HG02610 (cell line): ENCODE measurements around the gene SYNDIG1L.

ENCODE experiments used
- ATAC-seq: cut with Tn5 transposase; IDR thresholded peaks from one replicate; pipeline ENCODE4 v1.9.1; 2021; ENCODE audit warnings: mild to moderate bottlenecking, moderate library complexity; ENCODE audit not compliant: unreplicated experiment

SYNDIG1L gene

DNA sequence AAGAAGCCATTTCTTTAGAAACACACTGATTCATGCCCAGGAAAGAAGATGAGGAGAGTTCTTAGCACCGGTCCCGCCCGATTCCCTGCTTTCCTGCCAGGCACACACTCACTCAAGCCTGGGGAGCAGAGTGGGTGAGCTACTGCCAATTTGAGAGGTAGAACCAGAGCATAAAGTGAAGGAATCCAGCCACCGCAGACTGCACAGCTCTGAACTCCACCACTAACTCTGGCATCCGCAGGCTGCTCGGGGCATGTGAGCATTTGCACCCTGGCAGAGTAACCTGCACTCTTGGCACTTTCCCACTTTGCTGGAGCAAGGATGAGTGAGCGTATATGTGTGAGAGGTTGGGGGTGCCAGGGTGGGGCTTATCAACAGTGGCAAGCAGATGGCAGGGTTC is 4.0 kb upstream of the SYNDIG1L start:
- no peak for ATAC-seq

DNA sequence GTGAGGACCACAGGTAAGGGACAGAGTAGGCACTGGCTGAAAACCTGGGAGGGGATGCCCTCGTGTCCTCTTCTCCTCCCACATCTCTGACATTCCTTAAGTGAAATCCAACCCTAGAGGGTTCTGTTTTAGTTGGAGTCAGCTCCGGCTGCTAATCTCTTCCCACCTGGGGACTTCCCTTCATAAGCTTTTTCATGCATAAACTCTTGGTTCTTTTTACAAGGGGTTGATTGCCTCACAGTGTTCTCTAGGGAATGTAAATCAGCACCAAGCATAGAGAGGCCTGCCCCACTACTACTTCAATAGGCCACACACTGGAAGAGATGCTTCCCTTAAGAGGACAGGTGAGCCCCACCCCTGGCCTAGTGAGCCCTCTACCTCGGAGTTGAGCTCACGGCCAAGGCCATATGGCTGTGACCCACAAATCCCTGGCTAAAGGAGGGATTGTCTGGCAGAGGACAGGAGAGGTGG is 3.2 kb upstream of the SYNDIG1L start:
- no peak for ATAC-seq

DNA sequence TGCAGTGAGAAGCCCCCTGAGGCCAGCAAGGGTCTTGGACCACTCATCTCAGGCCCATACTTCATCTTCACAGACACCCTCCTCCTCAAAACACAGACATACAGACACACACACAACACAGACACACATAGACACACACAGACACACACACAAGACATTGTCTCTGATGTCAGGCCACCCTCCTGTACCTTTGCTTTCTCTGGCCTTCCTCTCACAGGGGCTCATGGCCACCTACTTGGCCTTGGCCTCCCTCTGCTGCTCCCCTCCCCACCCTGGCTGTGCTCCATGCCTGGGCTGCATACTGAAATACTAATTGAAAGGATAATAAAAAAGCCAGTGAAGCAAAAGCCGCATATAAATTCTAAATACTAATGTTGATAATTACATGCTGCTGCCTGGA is 1.6 kb upstream of the SYNDIG1L start:
- no peak for ATAC-seq

DNA sequence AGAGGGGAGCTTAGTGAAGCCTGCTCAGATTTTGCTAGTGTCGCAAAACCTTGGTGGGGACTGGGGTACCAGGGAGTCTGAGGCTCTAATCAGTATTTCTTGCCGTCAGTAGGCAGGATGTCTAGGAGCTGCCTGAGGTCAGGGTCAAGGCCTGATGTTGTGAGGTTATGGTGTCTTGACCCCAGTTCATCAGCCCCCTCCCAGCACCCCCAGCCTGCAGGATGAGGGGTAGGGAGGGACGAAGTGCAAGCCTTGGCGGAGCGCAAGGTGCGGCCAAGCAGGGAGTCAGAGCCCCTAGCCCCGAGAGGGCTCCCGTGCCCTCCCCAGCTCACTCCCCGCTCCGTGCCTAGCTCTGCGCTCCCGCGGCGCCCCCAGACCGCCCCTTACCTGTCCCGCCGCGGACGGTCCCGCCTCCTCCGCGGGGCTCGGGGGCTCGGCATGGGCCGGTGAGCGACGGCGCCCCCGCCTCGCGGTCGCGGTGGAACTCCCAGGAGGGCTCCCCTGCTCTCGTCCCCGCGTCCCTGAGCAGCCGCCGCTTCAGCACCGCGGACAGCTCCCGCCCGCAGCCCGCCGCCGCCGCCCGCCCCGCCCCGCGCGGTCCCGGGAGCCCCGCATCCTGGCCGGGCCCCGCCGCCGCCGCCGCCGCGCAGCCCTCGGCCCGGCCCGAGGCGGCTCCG is 347 bp downstream of the SYNDIG1L start:
- no peak for ATAC-seq

DNA sequence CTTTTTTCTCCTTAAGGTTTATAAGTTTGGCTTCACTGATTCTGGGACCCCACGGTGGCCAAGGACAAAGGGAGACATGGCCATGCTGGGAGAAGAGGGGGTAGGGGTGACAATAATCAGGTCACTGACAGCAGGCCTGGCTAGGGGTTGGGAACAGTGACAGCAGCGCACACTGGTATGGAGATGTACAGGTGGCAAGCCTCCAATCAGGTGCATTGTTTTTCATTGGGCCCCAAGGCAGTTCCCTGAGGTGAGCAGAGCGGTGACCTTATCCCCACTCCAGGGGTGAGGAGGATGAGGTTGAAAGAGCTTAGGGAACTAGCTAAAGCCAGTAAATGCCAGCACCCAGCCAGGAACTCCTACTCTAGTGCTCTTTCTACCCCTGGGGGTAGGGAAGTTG is 1.4 kb downstream of the SYNDIG1L start:
- no peak for ATAC-seq

DNA sequence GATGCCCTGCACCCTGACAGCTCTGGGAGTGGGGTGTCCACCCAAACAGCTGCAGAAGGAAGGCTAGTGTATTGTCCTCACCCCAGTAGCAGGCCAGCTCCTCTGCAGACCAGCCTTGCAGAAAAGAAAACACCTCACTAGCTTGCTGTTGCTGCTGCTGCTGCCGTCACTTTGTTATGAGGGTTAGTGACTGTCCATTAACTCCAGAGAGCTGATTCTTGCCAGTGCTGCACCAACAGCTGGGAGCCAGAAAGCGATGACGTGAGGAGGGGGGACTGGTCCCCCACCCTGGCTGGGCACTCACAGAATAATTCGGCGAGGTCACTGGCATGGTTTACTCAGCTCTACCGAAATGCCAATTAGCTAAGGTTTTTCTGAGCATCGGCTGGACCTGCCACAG is 2.8 kb downstream of the SYNDIG1L start:
- ATAC-seq: no peak

DNA sequence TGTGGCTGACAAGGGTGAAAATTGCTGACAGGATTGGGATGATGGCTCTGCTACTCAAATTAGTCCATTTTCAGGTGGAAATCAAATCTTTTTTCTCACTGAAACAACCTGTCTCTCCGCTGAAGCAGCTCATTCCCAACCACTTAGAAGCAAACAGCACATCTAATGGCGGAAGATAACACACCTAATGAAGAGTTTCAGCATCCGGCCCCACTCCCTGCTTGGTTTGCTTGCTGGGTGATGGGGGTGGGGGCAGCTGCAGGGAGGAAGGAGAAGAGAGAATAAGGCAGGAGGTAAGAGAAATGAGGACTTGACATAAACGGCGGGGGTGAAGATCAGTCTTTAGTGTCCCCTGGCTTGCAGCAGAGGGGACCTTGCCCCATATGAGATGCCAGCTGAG is 4.0 kb downstream of the SYNDIG1L start:
- ATAC-seq: no peak

DNA sequence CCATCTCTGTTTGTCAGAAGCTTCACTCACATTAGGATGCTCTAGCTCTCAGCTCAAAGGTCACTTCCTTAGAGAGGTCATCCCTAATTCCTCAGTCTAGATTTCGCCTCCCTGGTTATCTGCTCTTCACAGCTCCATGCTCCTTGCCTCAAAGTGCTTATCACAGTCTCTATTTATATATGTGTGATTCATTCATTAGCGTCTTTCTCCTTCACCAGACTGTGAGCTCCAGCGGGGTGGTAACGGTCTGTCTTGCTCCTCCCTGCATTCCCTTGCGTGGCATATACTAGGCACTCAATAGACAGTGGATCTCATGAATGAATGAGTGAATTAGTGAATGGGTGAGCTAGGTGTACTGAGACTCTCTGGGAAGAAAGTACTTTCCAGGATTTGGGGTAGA is 6.9 kb downstream of the SYNDIG1L start:
- ATAC-seq: no peak

DNA sequence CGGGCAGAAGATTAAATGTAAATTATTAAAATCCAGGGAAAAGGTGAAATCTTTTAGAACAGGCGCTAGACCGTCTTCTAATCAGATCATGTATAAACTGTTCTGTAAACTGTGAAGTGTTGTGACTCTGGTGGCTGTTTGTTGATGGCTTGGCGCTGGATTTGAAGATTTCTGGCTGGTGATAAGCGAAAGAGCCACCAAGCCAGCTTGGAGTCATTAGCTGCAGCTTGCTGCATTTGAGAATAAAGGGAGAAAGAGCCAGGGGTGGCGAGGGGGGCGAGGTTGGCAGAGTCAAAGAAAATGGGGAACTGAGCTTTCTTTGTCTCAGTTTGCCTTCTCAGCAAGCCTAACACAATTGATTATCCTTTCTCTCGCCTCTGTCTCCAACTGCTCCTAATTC is 8.0 kb downstream of the SYNDIG1L start:
- no peak for ATAC-seq

DNA sequence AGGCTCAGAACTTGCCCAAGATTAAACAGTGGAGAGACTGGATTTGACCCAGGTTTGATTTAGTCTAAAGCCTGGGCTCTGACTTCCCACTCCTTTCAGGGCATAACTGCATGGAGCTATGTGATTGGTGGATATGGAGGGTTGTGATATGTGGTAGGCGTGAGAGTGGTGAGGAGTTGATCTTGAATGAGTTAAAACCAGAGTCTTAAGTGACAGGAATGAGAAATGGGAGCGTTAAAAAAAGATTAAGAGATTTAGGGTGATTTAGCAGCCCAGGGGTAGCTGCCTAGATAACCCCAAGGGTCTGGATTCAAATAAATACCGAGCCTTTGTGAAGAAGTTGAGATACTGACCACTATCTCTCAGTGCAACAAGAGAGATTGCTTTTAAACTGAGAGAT is 8.4 kb downstream of the SYNDIG1L start:
- no peak for ATAC-seq

DNA sequence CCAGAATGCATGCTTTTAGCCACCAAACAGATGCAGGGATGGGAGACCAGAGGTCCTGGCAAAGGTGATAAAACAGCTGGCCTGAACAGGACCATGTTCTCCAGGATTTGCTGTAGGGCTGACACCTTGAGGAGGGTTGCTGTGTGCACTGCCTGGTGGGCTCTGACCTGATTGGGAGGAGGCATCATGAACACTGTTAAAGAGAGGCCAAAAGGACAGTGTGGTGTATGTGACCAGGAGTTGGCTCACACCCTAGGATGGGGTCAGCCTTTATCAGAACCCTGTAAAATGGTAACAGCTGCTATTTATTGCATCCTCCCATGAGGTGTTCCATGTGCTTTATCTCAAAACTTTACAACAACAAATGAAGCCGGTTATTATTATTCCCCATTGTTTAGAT is 8.8 kb downstream of the SYNDIG1L start:
- no peak for ATAC-seq

DNA sequence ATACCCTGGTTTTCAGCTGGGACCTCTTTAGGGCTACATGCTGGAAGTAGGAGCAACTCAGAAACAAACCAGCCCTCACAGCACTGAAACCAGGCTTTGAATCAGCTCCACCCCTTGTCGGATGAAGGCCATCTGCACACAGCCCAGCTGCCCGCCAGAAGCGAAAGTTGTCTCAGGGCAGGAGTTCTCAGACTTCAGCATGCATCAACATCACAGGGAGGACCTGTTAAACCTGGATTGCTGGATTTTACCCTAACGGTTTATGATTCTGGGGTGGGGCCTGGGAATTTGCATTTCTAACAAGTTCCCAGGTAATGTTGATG is 10.9 kb downstream of the SYNDIG1L start:
- no peak for ATAC-seq

DNA sequence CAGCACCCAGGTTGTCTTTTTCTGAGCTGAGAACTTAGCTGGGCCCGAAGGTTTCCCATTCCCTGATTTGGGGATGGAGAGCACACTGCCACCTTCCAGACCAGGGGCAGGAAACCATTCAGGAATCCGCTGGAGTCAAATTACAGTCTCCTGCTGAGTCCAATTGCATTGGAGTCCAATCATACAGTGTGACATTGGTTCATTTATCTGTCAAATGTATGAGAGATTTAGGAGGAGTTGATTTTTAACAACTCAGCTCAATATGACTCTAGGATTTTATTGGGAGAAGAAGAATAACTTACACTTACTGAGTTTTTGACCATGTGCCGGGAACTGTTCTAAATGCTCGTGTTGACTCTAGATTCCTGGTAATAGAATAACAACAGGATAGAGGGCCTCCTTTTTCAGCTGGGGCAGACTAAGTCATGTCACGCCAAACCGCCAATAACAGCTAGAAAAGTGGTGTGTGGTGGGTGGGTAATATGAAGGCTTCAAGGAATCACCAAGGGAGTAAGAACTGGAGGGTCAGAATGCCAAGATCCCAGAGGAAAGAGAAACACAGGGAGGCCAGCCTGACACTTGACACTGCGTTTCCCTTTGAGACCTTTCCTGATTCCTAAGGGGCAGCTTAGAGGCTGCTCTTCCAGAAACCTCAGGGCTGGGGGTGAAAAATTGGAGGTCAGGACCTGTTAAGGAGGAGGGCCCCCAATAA is 11.5 kb downstream of the SYNDIG1L start:
- ATAC-seq: no peak

DNA sequence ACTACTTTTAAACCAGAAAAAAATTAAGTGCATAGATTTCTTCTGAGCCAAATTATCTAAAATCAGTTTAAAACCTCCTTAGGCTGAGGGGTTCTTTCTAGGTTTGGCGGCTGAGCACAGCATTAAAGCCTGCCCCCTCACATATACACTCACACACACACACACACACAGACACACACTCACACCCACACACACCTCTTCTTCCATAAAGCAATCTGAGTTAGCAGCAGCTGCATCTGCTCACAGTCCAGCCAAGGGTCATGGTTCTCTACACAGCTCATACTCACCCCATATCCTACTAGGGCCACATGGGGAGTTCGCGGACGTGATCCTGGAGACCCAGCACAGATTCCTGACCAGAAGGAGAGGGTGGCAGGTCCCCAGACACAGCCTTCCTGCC is 12.4 kb downstream of the SYNDIG1L start:
- ATAC-seq: no peak

DNA sequence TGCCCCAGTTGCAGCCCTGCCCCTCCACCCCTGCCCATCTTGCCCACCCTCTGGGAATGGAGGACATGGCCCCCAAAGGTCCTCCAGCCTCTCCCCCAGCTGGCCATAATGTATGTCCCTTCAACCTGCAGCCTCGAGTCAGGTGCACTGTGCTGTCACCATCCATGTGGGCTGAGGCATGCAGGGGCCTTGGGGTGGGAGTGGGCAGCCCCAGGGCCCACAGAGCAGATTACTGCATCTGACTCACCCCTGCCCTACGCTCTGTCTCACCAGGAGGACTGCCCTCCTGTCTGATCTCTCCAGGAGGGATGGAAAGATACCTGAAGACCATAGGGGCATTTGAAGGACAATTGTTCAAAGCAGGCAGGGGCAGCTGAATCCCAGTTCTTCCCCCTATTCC is 13.3 kb downstream of the SYNDIG1L start:
- ATAC-seq: no peak

DNA sequence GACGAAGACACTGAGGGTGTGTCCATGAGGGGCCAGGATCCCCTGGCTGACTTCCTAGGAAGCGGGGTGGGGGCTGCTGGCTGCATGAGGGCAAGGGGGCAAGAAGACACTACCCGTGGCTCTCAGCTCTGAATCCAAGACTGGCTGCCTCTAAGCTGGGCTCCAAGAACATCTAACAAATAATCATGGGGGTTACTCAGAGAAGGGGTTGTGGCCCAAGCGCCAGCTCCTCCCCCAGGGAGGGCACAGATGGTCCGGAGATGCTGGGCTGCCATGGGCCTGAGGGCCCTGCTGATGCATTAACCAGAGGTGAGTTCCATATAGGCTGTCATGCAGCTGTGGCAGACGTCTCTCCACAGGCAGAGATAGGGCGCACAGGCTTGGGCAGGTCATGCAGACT is 14.3 kb downstream of the SYNDIG1L start:
- no peak for ATAC-seq

DNA sequence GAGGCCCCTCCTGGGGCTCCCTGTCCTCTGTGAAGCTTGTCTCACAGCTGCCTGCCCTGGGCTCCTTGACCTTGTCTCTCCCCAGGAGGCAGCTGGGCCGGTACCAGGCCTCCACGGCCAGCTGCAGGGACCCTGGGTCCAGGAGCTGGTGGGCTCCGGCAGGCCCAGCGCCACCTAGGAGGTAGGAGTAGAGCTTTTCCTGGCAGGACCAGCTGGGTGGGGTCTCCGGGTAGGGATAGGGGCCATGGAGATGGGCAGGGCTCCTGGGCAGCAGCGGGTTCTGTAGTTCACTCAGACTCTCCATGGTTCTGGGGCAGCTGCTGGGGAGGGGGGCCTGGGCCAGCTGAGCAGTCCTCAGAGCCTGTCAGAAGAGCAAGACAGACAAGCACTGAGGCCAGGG is 16.6 kb downstream of the SYNDIG1L start:
- ATAC-seq: no peak

DNA sequence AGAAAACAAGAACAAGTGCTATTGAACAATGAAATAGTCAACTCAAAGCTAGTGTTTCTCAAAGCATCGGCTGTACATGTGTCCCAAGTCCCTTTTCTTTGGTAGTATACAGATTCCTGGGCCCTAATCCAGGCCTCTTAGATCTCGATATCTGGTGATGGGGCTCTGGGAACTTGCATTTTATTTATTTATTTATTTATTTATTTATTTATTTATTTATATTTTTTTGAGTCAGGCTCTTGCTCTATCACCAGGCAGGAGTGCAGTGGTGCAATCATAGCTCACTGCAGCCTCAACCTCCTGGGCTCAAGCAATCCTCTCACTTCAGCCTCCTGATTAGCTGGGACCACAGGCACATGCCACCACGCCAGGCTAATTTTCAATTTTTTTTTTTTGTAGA is 17.1 kb downstream of the SYNDIG1L start:
- ATAC-seq: no peak

DNA sequence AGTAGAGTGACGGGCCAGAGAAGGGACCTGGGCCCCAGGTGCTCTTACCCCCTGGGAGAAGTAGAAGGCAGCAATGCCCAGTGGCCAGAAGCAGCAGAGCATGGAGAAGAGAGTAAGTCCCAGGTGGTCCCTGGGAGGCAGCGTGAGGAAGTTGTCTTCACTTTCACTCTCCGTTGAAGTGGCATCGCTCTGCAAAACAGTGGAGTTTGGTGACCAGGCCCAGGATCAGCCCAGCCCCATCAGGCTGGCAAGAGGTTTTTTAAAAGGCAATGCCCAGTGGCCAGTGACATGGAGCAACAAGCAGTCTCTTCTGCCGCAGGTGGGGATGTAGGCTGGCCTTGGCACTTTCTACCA is 18.2 kb downstream of the SYNDIG1L start:
- ATAC-seq: no peak

DNA sequence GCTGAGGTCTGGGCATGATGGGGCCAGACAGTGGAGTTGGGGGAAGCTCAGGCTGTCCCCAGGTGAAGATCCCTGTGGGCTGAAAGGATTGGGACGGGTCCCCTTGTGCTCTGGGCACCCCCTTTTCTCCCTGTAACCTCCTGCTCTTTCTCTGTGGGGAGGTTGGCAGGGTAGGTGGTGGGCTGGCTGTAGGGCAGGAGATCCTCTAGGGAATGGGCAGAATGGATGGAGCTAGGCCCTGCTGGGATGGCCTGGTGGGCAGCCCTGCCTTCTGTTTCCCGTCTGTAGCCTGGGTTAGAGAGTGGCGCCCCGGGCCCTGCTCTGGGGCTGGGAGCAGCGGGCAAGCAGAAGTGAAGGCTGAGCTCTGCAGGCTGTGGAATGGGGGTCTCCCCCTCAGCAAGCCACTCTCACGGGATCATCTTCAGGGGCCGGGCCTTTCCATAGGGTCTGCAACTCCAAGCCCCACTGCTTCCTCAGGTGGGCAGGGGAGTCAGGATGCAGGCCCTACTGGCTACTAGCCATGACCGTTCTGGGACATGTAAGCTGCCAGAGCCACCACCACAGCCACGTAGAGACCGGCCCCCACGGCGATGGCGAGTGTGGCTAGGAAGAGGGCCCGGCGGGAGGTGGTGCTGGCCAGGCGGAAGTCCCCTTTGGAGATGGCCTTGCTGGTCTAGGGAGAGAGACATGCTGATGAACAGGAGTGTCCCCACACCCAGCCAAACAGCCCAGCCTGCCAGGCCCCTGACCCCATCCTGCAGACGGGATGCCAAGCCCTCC is 18.8 kb downstream of the SYNDIG1L start:
- no peak for ATAC-seq

DNA sequence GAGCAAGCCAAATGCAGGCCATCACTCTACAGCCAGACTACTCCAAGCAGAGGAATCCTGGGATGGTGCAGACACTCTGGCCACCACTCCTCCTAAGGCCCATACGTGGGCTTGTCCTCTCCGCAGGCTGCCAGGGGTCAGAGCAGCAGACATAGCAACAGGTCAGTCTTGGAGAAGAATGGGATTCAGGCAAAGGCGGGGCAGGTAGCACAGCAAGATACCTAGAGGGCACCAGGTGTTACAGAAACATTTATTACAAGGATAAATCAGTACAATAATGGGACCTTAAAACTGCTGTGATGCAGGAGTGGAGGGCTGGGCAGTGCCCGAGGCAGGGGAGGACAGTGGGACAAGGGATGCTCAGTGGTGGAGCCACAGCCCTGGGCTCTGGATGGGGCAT is 20.3 kb downstream of the SYNDIG1L start:
- ATAC-seq: no peak

DNA sequence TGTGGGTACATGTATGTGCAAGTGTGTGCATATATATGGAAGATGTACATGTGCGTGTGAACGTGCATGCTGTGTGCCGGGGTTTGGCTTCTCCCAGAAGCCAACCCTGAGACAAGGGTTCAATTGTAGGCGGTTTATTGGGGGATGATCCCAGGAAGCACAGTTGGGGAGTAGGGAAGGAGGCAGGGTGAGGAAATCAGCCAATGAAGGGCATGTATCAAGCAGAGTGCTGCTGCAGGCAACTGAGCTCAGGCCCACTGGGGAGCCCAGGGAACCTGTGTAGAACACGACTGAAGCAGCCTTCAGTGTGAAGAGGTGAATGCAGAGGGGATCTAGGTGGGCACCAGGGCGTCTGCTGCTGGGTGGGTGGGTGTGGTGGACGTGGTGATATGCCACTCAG is 21.6 kb downstream of the SYNDIG1L start:
- ATAC-seq: no peak
